SH-SY5Y (cell line): ENCODE results near the gene GDA.

Experiments used
- GATA2 ChIP-seq: IDR thresholded peaks from 2 replicates; pipeline ENCODE4 v1.6.1; 2011; ENCODE audit warnings: mild to moderate bottlenecking, low read depth, low read length
- GATA3 ChIP-seq: IDR thresholded peaks from 2 replicates; pipeline ENCODE4 v1.6.1; 2011; ENCODE audit warnings: low read depth, mild to moderate bottlenecking, low read length, moderate library complexity

Gene GDA

DNA sequence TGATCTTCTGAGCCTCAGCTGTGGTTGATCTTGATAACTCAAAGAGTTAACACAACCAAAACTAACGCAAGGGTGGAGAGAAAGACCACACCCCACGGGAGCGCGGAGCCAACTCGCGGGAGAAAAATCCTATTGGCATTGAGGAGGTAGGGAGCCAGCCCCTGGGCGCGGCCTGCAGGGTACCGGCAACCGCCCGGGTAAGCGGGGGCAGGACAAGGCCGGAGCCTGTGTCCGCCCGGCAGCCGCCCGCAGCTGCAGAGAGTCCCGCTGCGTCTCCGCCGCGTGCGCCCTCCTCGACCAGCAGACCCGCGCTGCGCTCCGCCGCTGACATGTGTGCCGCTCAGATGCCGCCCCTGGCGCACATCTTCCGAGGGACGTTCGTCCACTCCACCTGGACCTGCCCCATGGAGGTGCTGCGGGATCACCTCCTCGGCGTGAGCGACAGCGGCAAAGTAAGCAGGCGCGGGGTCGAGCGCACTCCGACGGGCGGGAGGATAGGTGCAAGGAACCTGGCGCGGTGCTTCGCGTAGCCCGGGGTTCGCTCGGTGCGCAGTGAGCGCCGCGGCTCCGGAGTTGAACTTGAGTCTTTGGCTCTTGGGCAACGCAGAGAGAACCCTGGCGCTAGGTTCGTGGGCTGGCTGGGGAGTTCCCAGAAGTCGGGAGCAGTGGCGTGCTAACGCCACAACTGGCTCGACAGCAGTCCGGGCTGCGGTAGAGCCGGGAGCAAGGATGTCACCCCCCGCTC, at the start of gene GDA:
Gene GDA (plus strand): TSS at position 210 of the 745 bp plus-strand sequence. CDS start 120 bp downstream, at position 330.
- TF ChIP-seq GATA3 (no peak), GATA2 (no peak)

DNA sequence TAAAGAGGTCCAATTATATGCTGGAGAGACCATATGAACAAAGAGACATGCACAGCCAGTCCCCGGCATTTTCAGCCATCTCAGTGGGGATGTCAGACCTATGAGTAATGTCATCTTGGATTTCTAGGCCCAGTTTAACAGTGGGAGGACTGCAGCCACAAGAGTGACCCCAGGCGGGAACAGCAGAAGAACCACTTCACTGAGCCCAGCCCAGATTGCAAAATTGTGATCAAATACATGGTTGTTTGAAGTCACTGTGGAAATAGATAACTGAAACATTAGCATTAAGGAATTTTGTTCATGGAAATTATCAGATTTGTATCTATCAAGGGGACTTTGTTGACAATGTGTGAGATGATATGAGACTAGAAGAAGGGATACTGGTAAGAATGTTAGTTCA, 46.7 kb upstream of the GDA start:
- no peak for TF ChIP-seq GATA3
- TF ChIP-seq GATA2: no peak

DNA sequence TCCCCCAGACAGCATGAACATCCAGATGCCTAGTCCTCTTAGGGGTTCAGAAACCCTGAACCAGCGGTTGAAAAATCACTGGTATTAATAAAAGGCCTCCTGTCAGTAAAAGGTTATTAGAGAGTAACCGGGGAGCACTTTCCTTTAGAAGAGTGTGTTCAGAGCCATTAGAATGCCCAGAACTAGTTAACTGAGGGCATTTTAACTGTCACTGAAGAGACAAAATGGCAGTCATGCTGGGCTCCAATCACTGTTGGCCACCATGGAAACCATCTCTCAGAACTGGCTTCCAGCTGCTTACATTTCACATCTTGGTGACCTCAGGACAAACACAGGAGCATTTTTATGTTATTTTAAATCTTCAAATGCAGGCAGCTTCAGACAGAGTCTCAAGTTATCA, 36.2 kb upstream of the GDA start:
- TF ChIP-seq GATA2 (no peak), GATA3 (no peak)

- TF ChIP-seq GATA3: no peak
- TF ChIP-seq GATA2: no peak
Observed at GRCh38 chr9:72119853-72120252, 29.4 kb upstream of the GDA start.

GRCh38 chr9:72124947-72125346, 24.3 kb upstream of the GDA start:
- TF ChIP-seq GATA3 (no peak), GATA2 (no peak)

GRCh38 chr9:72127753-72128152, 21.5 kb upstream of the GDA start:
- no peak for TF ChIP-seq GATA3
- TF ChIP-seq GATA2: no peak

DNA sequence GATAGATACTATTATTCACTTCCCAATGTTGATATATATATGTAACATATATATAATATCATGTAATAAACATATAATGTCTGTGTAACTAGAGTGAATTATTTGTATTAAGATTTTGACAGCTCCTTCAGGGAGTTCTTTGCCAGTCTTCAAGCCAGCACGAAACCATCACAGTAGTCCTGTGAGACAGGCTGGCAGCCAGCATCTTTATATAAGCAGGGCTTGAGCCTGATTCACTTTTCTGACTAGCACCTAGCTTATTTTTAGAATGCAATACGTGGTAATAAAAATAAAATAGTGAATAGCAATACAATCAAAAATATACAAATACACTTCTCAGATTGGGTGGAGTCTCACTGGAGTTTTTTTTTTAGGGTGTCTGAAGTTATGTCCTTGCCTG, 20.7 kb upstream of the GDA start:
- TF ChIP-seq GATA3 (no peak), GATA2 (no peak)

GRCh38 chr9:72129271-72130156, 19.7 kb upstream of the GDA start:
- TF ChIP-seq GATA2 (no peak), GATA3 (no peak)

GRCh38 chr9:72130321-72130720, 18.9 kb upstream of the GDA start:
- TF ChIP-seq GATA2 (no peak), GATA3 (no peak)

DNA sequence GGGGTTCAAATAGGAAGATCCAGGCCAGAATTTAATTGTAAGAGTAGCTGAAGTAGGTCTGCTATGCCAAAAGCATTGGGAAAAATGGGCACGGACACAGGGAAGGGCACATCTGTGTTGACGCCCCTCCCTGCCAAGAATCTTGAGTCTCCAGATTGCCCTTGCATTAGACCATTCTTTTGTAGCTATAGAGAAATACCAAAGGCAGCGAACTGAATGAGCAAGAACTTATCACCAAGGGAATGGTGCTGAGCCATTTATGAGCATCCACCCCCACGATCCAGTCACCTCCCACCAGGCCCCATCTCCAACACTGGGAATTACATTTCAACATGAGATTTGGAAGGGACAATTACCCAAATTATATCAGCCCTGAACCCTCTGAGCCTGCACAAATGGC, 18.0 kb upstream of the GDA start:
- TF ChIP-seq GATA3: no peak
- no peak for TF ChIP-seq GATA2

GRCh38 chr9:72132052-72132451, 17.2 kb upstream of the GDA start:
- no peak for TF ChIP-seq GATA3
- no peak for TF ChIP-seq GATA2

GRCh38 chr9:72133365-72134035, 15.7 kb upstream of the GDA start:
- TF ChIP-seq GATA3: no peak
- TF ChIP-seq GATA2: no peak

- TF ChIP-seq GATA2 (no peak), GATA3 (no peak)
Observed at GRCh38 chr9:72134801-72135200, 14.4 kb upstream of the GDA start.

GRCh38 chr9:72137697-72138365, 11.4 kb upstream of the GDA start:
- TF ChIP-seq GATA3 (no peak), GATA2 (no peak)
